Kidney (tissue), 14 donors: ENCODE results near the gene NKPD1. TPM values are rescaled to one million over a fixed set of nuclear protein-coding genes. Genes with fewer than 3 reads are reported as not detected.

ENCODE experiments used
- DNase-seq, 5 donors: peaks; one replicate each; pipeline ENCODE4 v3.0.0-alpha.2; 2013 to 2020
- FAIRE-seq: peaks from 2 replicates; lab custom pipeline; 2012; peaks lifted over from hg19 to GRCh38; lab: Jason Lieb, UNC
- H3K27ac ChIP-seq, 2 donors: one replicate each; pipeline ENCODE4 v1.7.0; 2013; ENCODE audit warnings: low read depth in 2 of 2, low read length in 2 of 2, inconsistent platforms in 1 of 2
- H3K27me3 ChIP-seq: one replicate; pipeline ENCODE4 v1.7.1; 2013; ENCODE audit warnings: low read length, inconsistent platforms; ENCODE audit not compliant: control insufficient read depth, insufficient read depth
- H3K36me3 ChIP-seq, 3 donors: one replicate each; pipeline versions ENCODE4 v1.7.0 to v1.7.1; 2013; ENCODE audit warnings: low read length in 3 of 3, control low read depth in 1 of 3, inconsistent platforms in 1 of 3; ENCODE audit not compliant: insufficient read depth in 3 of 3, control insufficient read depth in 2 of 3
- H3K4me1 ChIP-seq, 3 donors: one replicate each; pipeline versions ENCODE4 v1.7.0 to v1.7.1; 2013; ENCODE audit warnings: low read length in 3 of 3, inconsistent platforms in 1 of 3, low read depth in 1 of 3; ENCODE audit not compliant: control insufficient read depth in 2 of 3, insufficient read depth in 2 of 3
- H3K4me3 ChIP-seq, 3 donors: one replicate each; pipeline versions ENCODE4 v1.7.0 to v1.8.1; 2013; ENCODE audit warnings: low read length in 3 of 3, control low read depth in 1 of 3, inconsistent platforms in 1 of 3
- H3K9ac ChIP-seq, 3 donors: one replicate each; pipeline versions ENCODE4 v1.7.0 to v1.7.1; 2013; ENCODE audit warnings: low read length in 3 of 3, control low read depth in 1 of 3, inconsistent platforms in 1 of 3
- H3K9me3 ChIP-seq, 3 donors: one replicate each; pipeline versions ENCODE4 v1.7.0 to v1.7.1; 2013; ENCODE audit warnings: low read length in 3 of 3, control low read depth in 1 of 3, inconsistent platforms in 1 of 3; ENCODE audit not compliant: control insufficient read depth in 2 of 3, insufficient read depth in 1 of 3
- CTCF ChIP-seq: IDR thresholded peaks from 3 replicates; pipeline ENCODE4 v1.5.1; 2012; ENCODE audit warnings: mild to moderate bottlenecking, moderate library complexity, borderline replicate concordance; ENCODE audit not compliant: insufficient read depth; ENCODE audit errors: extremely low read depth
- intact Hi-C: fragments of 100-400 bp; cut with DNase I; formaldehyde crosslinking; loops from one replicate; pipeline ENCODE4 v1.11.1; 2022
- polyA plus RNA-seq: library from polyadenylated mRNA; stranded (reverse); fragments of 350-450 nt; fragmentation: Illumina TruSeq; extraction: RNeasy Lipid Tissue Mini Kit (QIAGEN cat#74804); gene quantifications from one replicate; pipeline ENCODE4 v1.2.3, GENCODE V29; 2014; ENCODE audit warnings: low read depth, low replicate concordance; ENCODE audit not compliant: insufficient read depth
- total RNA-seq: library from RNA; stranded (reverse); fragmentation: NEBNext Ultra II Directional; extraction: Animal tissue kit (Norgen Biotek cat#: 25700); gene quantifications from one replicate; pipeline ENCODE4 v1.2.1, GENCODE V29; 2021
- donor health status: control.
- donor health status: control.
- donor health status: control.
- donor health status: control.
- donor health status: control.
- donor health status: DM: yes; HTN: yes; CAD: no.
- donor health status: Normal renal cell carcinoma (clear cell type).

The NKPD1 gene
- total and polyA plus RNA-seq, 2 donors from 2014 or later = 0.09 TPM; not detected in 1

- H3K27ac ChIP-seq = no peak overlapping the region
These were observed 2.4 kb upstream of the NKPD1 start for GRCh38 chr19:45163156-45163555.

GRCh38 chr19:45162608-45163143, 1.9 kb upstream of the NKPD1 start:
- intact Hi-C loops = no loop called here
- Histone ChIP-seq H3K4me1 (peaks cover 0 to 2% (median 0%) of the 10 kb centered on the region in 3 donors), H3K27ac (no peak overlapping the region), H3K36me3 (no peaks in the 10 kb centered on the region), H3K9ac (no peak overlapping the region), H3K27me3 (no peaks in the 10 kb centered on the region), H3K9me3 (no peaks in the 10 kb centered on the region), H3K4me3 (no peak overlapping the region)
- FAIRE-seq (no peak), DNase-seq (peak in 1 of 5 donors; percentile 53)
- no peak for TF ChIP-seq CTCF

More at GRCh38 chr19:45163156-45163555, 2.4 kb upstream of the NKPD1 start:
- Histone ChIP-seq H3K36me3 (no peaks in the 10 kb centered on the region), H3K27me3 (no peaks in the 10 kb centered on the region), H3K4me1 (peaks cover 0 to 2% (median 0%) of the 10 kb centered on the region in 3 donors), H3K9me3 (no peaks in the 10 kb centered on the region), H3K9ac (no peak overlapping the region), H3K4me3 (no peak overlapping the region)
- no peak for TF ChIP-seq CTCF
- intact Hi-C loops = no loop called here
- FAIRE-seq (no peak), DNase-seq (peak in 1 of 5 donors; percentile 53)

- intact Hi-C loops = no loop called here
- no peaks in the 10 kb centered on the region for H3K27me3 ChIP-seq
- TF ChIP-seq CTCF = peak; percentile 35
- H3K36me3 ChIP-seq = no peaks in the 10 kb centered on the region
- no peak overlapping the region for H3K4me3 ChIP-seq
- DNase-seq (peak; percentile 72 to 84 (median 77)), FAIRE-seq (no peak)
- no peak overlapping the region for H3K27ac ChIP-seq
- H3K4me1 ChIP-seq = peaks cover 0 to 2% (median 0%) of the 10 kb centered on the region in 3 donors
- H3K9ac ChIP-seq = no peak overlapping the region
- no peaks in the 10 kb centered on the region for H3K9me3 ChIP-seq
These were observed 1.2 kb upstream of the NKPD1 start for GRCh38 chr19:45161738-45162607.
